ENCODE results near the gene CDX1.

CDX1 gene

DNA sequence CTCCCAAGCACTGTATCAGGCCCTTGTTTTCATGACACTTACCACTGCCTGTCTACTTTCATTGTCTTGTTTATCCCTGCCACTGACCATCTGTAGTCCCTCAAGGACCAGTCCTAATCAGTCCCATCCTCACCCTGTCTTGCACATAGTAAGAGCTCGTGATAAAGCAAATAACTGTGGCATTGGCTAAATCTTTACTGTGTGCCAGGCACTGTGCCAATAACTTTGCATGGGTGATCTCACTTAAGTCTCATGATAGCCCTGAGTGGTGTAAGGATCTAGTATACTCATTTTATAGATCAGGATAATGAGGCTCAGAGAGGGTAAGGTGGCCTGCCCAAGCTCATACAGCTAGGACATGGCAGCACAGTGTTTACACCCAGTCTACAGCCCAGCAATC is 5.6 kb downstream of the CDX1 start:
- TF ChIP-seq CTCF (conservative IDR thresholded peaks at IDR 0.05; ENCODE audit: low read depth, low read length), result no peak
- peak; percentile 56 for DNase-seq (ENCODE audit: low read depth)
- H3K4me3 ChIP-seq (ENCODE audit: low read length), result no peak overlapping the region

DNA sequence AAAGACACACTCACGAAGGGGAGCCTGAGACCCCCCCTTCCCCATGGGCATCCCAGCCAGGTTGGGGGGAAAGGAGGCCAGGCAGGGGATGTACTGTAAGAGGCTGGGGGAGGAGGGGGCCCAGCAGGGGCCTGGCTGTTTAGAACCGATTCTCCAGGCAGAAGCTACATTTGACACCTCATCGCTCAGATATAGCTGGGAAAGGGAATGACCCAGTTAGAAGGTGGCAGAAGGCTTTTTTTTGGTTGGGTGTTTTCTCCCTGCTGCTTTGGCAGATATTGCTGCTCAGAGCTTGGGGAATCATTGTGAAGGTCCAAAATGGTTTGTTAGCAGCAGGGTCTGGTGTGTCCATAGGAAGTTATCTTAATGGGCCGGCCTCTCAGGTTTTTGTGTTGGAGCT is 6.0 kb downstream of the CDX1 start:
- DNase-seq (ENCODE audit: low read depth), result no peak
- no peak for TF ChIP-seq CTCF (conservative IDR thresholded peaks at IDR 0.05; ENCODE audit: low read depth, low read length)
- H3K4me3 ChIP-seq (ENCODE audit: low read length), result no peak overlapping the region

GRCh38 chr5:150173161-150173560 is 6.6 kb downstream of the CDX1 start:
- DNase-seq (ENCODE audit: low read depth), result no peak
- TF ChIP-seq CTCF (conservative IDR thresholded peaks at IDR 0.05; ENCODE audit: low read depth, low read length), result no peak

DNA sequence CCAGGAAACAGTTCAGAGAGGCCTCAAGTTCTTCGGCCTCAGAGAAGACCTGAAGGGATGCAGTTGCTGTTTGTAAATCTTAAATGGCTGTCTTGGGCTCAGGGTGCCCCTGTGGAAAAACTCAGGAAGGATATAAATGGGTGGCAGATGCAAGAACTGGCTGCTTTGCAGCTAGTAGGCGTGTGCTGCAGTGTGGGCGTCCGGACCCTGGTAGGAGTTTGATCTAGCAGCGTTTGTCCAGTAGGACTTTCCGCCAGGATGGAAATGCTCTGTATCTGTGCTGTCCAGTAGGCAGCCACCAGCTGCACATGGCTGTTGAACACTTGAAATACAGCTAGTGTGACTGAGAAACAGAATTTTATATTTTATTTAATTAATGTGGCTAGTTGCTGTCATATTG is 7.7 kb downstream of the CDX1 start:
- no peak for TF ChIP-seq CTCF (conservative IDR thresholded peaks at IDR 0.05; ENCODE audit: low read depth, low read length)
- H3K4me3 ChIP-seq (ENCODE audit: low read length), result no peak overlapping the region
- no peak for DNase-seq (ENCODE audit: low read depth)

More at GRCh38 chr5:150173161-150173560, 6.6 kb downstream of the CDX1 start:
- H3K4me3 ChIP-seq (ENCODE audit: low read length), result no peak overlapping the region

DNA sequence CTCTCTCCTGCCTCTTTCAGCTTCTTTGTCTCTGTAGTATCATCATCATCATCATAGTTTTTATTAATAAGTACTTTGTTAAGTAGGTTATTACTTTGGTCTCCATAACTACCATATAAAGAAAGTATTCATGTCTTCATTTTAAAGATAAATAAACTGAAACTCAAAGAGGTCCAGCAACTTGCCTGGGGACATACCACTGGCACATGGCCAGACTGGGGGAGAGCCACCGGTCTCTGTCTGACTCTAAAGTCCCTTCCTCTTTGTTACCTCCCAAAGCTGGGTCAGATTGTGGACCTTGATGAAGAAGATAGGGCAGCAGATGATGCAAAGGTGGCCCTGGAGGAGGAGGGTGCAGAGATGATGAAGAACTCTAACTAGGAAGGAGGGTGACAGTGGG is 8.5 kb downstream of the CDX1 start:
- no peak for DNase-seq (ENCODE audit: low read depth)
- H3K4me3 ChIP-seq (ENCODE audit: low read length), result no peak overlapping the region
- TF ChIP-seq CTCF (conservative IDR thresholded peaks at IDR 0.05; ENCODE audit: low read depth, low read length), result no peak

DNA sequence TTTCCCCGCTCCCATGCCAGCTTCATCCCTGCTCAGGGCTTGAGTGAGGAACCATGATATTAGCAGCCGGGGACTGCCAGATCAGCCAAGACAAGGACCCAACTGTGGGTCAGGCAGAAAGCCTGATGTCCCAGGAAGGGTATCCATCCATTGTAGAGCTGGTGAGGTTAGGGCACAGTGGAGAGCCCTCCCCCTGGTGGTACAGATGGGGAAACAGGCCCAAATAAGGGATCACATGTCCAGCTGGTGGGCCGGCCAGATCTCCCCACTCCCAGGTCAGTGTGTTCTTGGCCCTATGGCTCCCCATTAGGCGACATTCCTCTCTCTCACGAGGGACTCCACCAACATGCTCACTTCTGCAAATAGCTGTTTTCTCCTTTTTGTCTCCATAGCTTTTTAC is 9.0 kb downstream of the CDX1 start:
- H3K4me3 ChIP-seq (ENCODE audit: low read length), result no peak overlapping the region
- peak; percentile 70 for TF ChIP-seq CTCF (conservative IDR thresholded peaks at IDR 0.05; ENCODE audit: low read depth, low read length)
- no peak for DNase-seq (ENCODE audit: low read depth)

DNA sequence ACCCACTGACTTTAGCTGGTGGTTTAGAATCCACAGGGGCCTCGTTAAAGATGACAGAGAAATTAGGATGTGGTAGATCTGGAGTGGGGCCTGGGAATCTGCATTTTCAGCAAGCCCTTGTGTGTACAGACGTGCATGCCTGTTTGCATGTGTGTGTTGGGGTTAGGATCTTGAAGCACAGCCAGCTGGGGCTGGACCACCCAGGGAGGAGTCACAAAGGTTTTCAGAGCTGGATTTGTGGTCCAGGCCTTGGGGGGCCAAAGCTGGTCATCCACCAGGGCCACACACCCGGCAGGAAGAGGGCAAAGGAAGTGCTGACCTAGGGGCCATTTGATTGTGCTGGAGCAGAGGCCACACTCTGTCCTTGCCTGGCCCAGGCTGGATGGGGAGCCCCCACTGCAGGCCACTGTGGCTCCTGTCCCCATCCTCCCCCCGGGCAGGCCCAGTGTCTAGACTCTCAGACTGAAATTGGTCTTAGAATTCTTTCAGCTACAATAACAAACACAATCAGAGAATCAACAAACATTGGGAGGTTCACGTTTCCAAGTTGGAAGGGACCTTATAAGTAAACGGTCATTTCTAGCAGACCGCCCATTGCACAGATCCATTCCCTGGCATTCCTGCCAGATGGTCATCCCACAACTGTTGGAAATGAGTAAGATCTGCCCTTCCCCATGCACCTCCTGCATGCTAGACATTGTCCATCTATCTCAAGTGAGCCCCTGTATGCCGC is 10.3 kb downstream of the CDX1 start:
- no peak for DNase-seq (ENCODE audit: low read depth)
- H3K4me3 ChIP-seq (ENCODE audit: low read length), result no peak overlapping the region
- TF ChIP-seq CTCF (conservative IDR thresholded peaks at IDR 0.05; ENCODE audit: low read depth, low read length), result no peak
